Kidney epithelial cell (primary cell): Measurements from ENCODE around the gene TNRC6C. TPM values are rescaled to one million over a fixed set of nuclear protein-coding genes. Genes with fewer than 3 reads are reported as not detected.

Source experiments
- DNase-seq: peaks from one replicate; pipeline ENCODE4 v3.0.0-alpha.2; 2010; ENCODE audit warnings: low read depth
- H3K27me3 ChIP-seq: 2 replicates; pipeline ENCODE4 v1.6.0; 2011; ENCODE audit warnings: low read length; ENCODE audit not compliant: control insufficient read depth, insufficient read depth
- H3K36me3 ChIP-seq: 2 replicates; pipeline ENCODE4 v1.5.1; 2011; ENCODE audit warnings: low read length; ENCODE audit not compliant: control insufficient read depth, insufficient read depth
- H3K4me3 ChIP-seq: 2 replicates; pipeline ENCODE4 v1.5.1; 2011; ENCODE audit warnings: low read depth, mild to moderate bottlenecking, control low read depth, low read length
- CTCF ChIP-seq: IDR thresholded peaks from 2 replicates; pipeline ENCODE4 v1.5.1; 2011; ENCODE audit warnings: mild to moderate bottlenecking, moderate library complexity, low read length, control low read depth, inconsistent platforms; ENCODE audit not compliant: insufficient read depth, poor library complexity, severe bottlenecking
- total RNA-seq: library from RNA; depleted of rRNA; stranded (reverse); fragments of >200 nt; gene quantifications from 2 replicates; pipeline ENCODE4 v1.2.3, GENCODE V29; 2015

Gene TNRC6C
- total RNA-seq, 1 donor from 2014 or later: 5.3 TPM

DNA sequence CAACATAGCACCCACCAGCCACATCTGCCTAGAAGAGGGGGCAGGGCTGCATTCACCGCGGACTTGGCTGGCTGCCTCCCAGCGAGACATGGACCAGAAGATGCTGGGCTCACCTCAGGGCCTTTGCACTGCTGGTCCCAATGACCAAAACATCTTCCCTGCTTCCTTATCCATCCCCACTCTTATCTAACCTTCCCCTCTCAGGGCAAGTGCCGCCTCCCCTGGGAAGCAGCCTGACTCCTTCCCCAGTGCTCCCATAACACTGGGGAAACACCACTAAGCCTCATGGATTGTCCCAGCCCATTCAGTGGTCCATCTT is 164.4 kb downstream of the TNRC6C start:
- TF ChIP-seq CTCF: no peak
- Histone ChIP-seq H3K27me3 (no peaks in the 10 kb centered on the region), H3K36me3 (no peaks in the 10 kb centered on the region), H3K4me3 (no peak overlapping the region)
- DNase-seq: no peak

DNA sequence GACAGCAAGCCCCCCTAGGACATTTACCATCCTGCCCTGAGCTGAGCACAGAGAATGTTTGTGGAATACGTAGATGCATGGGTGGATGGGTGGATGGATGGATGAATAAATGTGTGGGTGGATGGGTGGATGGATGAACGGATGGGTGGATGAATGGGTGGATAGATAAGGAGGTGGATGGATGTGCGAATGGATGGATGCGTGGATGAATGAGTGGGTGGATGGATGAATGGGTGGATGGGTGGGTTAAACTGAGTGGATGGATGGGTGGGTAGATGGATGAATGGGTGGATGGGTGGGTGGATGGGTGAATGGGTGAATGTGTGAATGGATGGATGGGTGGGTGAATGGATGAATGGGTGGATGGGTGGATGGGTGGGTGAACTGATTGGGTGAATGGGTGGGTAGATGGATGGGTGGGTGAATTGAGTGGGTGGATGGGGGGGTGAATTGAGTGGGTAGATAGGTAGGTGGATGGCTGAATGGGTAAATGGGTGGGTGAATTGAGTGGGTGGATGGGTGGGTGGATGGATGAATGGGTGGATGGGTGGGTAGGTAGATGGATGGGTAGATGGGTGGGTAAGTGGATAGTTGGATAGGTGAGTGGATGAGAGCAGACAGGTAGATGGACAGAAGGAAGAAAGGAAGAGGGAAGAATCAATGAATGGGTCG is 164.9 kb downstream of the TNRC6C start:
- DNase-seq: no peak
- Histone ChIP-seq H3K4me3 (no peak overlapping the region), H3K36me3 (no peaks in the 10 kb centered on the region), H3K27me3 (no peaks in the 10 kb centered on the region)
- no peak for TF ChIP-seq CTCF

DNA sequence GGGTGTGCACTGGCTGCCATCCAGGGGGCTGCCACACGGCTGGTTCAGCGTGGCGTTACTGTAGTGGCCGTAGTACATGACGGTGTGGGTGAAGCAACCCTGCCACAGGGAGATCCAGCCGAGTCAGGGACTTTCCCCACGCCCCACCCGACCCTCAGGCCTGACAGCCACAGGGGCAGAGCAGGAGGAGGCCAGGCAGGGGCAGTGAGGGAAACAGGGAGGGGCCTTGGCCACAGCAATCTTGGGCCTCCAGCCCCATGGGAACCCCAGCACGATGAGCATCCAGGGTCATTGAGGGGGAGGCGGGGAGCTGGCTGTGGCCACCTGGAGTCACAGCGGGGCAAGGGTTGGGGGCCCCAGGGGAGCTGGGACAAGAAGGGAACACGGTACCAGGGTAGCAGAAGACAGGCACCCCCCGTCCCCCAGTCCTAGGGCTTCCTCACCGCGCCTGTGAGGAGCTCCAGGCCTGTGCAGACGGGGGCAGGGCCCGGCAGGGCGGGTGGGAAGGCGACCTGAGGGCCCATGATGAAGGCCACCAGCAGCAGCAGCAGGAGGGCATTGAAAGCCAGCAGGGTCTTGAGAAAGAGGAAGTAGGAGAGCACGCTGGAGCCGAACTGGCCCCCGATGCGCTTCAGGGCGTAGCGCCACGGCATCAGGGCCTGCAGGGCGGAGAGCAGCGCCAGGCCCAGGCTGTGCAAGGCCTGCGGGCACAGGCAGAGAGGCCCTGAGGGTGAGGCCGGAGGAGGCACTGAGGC is 165.8 kb downstream of the TNRC6C start:
- no peaks in the 10 kb centered on the region for H3K36me3 ChIP-seq
- no peak for TF ChIP-seq CTCF
- H3K4me3 ChIP-seq: no peak overlapping the region
- no peaks in the 10 kb centered on the region for H3K27me3 ChIP-seq
- DNase-seq: no peak

- no peak for TF ChIP-seq CTCF
- no peaks in the 10 kb centered on the region for H3K27me3 ChIP-seq
- no peak overlapping the region for H3K4me3 ChIP-seq
- DNase-seq: no peak
- H3K36me3 ChIP-seq: no peaks in the 10 kb centered on the region
Measured at GRCh38 chr17:78124836-78125137, 166.3 kb downstream of the TNRC6C start.

DNA sequence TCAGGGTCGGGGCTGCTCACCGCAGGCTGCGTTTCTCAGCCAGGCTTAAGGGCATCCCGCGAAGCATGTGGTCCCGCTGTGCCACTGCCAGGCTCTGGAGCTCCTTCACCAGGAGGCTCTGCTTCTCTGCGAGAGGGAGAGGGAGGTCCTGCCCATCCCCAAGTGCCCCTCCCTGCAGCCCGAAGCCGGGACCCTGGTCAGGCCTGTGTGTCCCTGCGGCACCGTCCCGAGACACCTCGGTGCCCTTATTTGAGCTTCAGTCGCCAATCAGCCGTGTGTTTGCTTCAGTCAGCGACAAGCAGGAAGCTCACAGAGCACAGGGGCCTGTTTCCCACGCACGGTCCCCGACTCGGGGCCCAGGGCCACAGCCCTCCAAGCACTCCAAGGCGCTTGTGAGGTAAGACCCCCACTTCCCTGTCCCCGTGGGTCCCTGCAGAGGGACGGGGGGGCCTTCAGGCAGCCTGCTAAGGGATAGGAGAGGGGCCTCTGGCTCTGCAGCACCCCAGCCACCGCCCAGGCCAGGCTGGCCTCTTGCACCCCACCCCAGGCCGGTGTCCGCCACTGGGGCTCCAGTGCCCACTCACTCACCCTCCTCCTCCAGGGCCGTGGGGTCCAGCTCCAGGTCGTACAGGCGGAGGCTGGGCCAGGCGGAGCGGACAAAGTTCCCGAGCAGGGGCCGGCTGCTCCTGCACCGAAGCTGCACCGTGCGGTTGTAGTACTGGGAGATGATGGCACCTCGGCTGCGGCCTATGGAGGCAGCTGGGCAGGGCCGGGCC is 166.8 kb downstream of the TNRC6C start:
- H3K4me3 ChIP-seq: no peak overlapping the region
- H3K27me3 ChIP-seq: no peaks in the 10 kb centered on the region
- TF ChIP-seq CTCF: no peak
- H3K36me3 ChIP-seq: no peaks in the 10 kb centered on the region
- no peak for DNase-seq
